Stimulated activated CD4-positive, alpha-beta T cell treated with anti-CD3 and anti-CD28 coated beads, Interleukin-4, amount 100 ng/mL, for 24 hours (primary cell): ENCODE results near the gene PRG2.
"Not testable (repeated sequence)": the region's sequence is repeated elsewhere in the genome, so short reads cannot be mapped to it uniquely, and the experiment has no call there.

Experiments
- DNase-seq: peaks from one replicate; pipeline ENCODE4 v3.0.0-alpha.2; 2020

The PRG2 gene

DNA sequence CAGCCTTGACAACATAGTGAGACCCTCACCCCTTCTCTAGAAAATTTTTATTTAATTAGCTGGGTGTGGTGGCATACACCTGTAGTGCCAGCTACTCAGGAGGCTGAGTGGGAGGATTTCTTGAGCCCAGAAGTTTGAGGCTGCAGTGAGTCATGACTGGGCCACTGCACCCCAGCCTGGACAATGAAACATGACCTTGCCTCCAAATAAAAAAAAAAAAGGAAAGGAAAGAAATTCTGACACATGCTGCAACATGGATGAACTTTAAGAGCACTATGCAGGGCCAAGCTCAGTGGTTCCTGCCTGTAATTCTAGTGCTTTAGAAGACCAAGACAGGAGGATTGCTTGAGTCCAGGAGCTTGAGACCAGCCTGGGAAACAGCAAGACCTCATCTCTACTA, 27.7 kb upstream of the PRG2 start:
- DNase-seq: no peak

DNA sequence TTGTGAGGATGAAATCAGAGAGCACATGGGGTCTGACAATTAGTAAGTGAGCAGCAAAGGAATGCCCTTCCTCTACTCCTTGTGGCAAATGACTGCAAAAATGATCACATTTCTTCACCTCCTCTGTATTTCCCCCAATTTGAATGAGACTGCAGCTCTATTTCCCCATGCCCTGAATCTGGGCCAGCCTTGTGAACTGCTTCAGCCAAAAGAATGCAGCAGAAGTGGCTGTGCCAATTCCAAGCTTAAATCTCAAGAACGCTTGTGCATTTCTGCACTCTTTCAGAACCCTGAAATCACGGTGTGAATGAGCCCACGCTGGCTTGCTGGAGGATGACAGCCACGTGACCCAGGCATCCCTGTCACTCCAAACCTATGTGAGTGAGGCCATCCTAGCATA, 26.6 kb upstream of the PRG2 start:
- DNase-seq: no peak

DNA sequence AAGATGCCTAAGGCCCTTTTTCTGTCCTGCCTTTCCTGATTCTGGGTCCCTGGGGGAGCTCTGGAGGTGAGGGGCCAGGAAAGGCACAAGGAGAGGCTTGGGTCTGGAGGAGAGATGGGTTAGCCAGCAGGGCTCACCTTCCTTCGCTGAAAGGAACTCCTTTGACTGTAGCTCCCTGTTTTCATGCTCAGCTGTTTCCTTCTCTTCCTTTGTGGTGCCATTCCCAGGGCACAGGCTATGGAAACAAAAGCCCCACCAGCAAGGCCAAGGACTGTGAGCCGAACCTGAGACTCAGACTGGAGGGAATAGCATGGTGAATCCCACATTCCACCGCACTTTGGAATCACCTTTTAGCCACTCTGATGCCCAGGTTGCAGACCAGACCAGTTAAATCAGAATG, 26.0 kb upstream of the PRG2 start:
- no peak for DNase-seq

DNA sequence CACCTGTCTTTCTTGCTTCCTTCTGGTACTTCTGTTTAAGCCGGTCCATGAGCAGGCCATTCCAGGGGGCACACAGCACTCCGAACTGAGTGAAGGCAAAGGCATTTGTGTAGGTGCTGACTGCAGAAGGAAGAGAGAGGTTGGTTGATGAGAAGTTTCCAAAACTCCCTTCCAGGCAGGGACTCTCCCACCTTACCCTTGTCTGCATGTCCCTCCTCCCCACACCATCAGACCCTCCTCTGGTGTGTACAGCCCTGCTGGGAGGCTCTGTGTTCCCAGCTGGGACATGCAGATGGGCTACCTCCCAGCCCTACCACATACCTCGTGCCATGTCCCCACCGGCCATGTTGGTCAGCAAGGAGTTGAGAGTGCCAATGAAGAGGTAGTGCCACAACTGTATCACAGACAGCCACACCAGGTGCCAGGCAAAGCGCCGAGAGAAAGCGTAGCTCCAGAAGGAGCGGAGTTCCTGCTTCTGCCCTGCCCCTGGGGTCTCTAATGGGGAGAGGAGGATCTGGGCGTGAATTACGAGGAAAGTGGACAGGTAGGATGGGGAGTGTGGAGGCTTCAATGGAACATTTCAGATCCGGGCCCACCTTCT, 24.3 kb upstream of the PRG2 start:
- DNase-seq: no peak

DNA sequence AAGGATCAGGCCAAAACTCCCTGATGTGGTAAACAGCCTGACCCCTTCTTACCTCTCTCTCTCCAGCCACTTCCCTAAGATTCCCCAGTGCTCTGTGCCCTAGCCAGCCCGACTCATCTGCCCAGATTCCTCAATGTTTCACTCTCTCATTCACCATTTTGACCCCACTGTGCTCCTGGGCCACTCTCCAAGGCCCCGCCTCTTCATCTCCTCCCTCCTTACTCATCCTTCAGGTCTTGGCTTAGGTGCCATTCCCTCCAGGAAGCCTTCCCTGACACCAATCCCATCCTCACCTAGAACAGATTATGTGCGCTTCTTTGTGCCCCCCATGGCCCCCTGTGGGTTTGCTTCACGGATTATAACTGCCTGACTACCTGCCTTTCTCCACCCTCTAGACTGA, 23.2 kb upstream of the PRG2 start:
- no peak for DNase-seq

DNA sequence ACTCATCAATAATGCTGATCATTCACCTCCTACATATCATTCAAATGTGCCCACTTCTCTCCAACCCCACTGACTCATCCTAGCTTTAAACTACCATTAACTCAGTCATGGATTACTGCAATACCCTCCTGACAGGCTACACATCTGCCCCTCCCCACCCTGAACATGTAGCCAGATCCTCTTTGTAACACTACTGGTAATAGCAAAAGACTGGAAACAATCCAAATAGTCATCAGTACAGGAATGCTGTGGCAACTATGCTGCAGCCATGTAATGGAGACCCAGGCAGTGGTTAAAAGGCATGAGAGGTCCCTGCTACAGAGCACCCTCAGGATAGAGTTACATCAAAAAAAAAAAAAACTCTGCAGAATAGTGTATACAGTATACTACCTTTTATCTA, 19.8 kb upstream of the PRG2 start:
- no peak for DNase-seq

DNA sequence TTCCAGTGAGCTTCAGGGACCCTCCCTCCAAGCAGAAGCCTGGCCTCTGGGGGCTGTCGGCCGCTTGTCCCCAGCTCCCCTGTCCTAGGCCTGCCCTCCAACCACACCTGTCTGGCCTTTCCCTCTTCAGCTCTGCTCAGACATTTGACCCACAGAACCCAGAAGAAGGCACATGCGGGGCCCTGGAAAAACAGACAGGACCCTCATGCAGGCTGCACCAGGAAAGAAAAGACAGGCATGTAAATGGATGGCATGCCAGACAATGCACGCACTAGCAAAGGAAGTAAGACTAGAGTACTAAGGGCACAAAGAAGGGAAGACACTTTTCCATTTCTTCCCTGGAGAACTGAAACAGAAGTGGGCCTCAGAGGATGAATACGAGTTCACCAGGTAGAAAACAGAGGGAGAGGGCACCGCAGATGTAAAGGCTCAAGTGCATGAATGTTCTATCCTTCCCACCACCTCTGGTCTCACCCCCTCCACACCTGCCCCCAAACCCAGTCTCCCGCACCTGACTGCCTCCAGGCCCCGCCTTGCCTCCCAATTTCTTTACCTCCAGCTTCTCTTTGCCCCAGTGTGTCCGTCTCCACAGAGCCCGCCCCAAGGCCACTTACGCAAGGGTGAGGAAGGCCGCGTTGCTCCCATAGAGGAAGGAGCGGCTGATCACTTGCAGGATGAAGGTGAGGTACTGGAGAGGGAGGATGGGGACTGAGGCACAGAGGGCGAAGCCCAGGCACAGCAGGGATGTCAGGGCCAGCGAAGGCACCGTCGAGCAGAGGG, 19.1 kb upstream of the PRG2 start:
- DNase-seq: no peak

DNA sequence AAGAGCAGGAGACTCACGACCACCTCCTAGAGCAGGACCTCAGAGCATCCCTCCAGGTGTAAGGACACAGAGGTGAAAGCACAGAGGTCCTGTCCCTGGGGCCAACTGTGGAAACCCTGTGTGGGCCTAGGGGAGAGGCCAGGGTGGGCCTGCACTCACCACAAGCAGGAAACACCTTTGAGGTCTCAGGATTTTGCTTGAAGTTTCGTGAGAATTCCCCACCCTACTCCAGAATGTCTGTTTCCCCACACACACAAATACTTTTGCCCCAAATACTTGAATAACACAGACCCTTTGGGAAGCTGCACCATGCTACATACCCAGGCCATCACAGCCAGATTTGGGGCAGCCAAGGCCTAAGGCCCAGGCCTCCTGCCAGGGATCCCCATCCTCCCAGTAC, 18.3 kb upstream of the PRG2 start:
- no peak for DNase-seq

DNA sequence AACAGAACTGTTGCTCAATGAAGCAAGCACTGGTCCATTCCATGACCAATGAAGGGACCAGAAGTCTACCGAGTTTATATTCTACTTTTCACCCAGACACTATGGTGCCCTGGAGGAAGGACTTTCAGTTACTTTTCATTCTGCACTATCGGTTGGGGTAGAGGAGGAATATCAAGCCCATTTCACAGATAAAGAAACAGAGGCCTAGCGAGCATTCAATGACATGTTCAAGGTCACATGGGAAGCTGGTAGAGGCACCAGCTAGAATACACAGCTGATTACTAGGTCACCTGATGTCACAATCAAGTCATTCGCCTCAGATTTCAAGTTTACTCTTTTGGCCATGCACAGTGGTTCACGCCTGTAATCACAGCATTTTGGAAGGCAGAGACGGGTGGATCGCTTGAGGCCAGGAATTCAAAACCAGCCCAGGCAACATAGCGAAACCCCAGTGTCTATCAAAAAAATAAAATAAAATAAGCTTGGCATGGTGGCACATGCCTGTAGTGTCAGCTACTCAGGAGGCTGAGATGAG, 17.6 kb upstream of the PRG2 start:
- no peak for DNase-seq

DNA sequence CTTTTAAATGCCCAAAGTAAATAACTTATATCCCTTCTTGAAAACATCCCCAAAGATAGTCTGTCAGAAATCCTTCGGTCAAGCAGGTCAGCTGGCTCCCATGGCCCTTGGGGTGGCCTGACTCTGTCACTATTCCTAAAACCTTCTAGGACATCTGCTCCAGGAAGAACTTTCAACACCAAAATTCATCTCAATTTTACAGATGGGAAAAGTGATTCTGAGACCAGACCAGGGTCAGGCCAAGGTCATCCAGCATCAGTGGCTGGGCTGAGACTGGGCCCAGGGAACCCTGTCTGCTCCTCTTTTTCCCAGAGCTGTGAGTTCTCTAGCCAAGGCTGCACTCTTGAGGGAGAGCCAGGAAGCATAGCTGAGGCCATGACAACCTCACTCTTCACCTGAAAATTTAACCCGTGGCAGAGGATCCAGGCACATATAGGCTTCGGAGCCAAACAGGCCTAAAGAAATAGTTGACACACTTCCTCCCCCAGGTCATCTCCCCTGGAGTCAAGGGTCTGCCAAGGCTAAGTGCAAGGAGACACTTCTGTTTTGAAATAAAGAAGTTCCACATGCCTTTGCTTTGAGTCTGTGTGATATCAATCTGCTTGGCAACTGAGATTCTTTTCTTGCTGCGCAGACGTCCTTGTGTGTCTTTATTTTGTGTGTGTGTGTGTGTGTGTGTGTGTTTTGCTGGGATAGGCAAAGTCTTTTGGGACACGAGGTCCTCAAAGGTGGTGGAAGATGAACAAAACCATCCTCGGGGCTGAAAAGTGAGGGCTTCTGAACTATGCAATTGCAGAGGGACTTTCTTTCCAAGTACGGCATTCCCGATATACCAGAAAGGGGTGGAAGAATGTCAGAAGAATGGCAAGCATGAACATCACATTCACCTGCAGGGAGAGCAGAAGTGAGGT, 16.8 kb upstream of the PRG2 start:
- DNase-seq: no peak

DNA sequence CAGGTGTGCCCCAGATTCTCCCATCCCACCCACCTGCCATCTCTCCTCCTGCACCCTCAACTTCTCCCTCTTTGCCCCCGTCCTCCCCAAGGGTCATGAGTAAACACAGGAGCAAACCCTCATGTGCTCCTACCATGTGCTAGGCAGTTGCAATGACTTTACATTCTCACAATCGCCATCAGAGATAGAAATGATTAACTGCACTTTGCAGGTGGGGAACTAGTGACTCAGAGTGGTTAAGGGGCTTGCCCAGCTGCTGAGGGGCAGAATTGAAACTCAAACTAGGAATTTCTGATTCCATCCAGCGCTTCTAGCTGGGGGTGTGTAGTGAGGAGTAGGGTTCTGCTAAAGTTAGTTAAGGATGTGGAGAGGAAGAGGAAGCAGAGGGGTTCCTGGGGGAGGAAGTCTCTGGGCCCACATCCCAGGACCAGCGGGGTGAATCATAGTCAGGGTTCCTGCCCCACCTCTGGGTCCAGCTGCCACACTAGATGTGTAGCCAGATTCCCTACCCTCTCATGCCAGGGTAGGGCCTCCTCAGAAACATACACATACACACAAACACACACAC, 16.0 kb upstream of the PRG2 start:
- peak; percentile 64 for DNase-seq

DNA sequence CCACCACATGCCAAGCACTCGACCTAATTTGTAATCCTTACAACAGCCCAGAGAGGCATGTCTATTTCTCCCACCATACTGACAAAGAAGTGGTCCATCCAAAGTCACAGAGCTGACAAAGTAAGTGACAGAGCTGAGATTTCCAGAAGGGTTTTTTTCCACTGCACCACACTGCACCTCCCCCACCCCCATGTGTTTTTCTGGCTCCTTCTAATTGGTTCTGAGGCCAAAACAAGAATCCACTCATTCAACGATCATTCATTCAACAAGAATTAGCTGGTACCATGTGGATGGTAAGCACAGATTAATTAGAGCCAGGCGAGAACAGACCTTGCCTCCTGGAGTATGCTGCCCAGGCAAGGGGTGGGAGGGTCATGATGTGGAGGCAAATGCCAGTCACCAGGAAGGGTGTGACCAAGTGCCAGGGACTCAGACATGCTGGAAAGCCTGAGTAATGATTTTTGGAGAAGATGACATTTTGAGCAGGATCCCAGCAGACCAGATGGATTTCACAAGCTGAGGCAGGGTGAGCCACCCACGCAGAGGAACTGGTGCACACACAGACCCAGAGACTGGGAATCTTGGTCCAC, 14.9 kb upstream of the PRG2 start:
- DNase-seq: no peak

DNA sequence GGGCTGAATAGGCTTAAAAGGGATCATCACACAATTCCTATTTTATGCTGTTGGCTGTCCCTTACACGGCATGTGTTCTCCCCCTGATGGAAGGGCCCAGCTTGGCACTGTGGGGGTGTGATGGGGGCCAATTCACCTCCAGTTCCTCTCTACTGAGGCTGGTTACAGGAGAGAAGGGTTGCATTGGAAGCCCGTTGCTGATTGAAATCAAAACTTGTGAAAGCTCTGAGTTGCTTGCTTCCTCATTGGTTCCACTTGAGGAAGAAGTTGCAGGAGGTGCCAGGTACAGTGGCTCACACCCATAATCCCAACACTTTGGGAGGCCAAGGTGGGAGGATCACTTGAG, 13.3 kb upstream of the PRG2 start:
- DNase-seq: no peak

DNA sequence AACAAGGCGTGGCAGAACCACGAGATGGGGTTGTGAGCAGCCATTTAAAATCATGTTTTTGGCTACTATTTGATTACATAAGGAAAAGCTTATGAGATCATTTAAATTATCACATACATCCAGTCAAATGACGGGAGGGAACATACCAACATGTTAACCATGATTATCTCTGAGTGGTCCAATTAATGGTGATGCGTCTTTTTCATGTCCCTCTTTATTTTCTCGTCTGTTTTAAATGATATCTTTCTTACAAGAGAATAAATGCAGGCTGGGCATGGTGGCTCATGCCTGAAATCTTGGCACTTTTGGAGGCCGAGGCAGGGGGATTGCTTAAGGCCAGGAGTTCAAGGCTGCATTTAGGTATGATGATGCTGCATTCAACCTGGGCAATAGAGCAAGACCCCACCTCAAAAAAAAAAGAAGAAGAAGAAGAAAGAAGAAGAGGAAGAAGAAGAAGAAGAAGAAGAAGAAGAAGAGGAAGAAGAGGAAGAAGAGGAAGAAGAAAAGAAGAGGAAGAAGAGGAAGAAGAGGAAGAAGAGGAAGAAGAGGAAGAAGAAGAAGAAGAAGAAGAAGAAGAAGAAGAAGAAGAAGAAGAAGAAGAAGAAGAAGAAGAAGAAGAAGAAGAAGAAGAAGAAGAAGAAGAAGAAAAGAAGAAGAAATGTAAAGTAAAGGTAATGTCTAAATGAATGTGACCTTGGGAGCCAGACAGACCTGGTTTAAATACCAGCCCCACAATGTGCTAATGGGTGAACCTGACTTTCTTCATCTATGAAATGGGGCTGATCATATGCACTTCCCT, 12.8 kb upstream of the PRG2 start:
- DNase-seq: not testable (repeated sequence)

DNA sequence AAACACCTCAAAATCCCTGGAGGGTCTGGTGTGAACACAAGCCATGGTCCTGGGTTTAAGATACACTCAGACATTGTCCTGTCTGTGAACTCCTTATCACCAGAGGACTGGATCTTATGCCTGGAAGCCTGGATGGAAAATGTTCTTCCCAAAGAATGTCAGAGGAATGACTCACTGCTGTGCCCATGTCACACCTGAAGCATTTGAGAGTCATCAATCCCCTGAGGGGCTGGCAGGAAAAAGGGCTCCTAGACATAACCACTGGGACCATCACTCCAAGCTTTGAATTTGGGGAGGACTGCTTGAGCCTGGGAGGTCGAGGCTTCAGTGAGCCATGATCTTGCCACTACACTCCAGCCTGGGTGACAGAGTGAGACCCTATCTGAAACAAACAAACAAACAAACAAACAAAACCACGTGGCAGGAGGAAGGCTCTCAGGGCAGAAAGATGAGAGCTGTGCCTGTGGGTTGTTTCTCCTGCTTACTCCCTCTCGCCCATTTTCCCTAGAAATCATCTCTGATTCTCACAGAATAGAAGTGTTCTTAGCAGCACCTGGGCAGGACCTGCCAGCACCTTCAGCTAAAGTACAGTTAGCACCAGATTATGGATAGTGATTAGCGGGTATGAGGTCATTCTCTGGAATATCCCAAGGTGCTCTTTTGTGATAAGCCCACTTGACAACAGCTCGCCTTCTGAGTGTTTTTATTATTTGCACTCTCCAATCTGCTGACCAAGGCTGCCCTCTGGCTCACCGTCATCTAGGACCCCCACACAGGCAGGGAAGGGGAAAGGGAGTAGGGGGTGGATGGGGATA, 11.9 kb upstream of the PRG2 start:
- DNase-seq: no peak

DNA sequence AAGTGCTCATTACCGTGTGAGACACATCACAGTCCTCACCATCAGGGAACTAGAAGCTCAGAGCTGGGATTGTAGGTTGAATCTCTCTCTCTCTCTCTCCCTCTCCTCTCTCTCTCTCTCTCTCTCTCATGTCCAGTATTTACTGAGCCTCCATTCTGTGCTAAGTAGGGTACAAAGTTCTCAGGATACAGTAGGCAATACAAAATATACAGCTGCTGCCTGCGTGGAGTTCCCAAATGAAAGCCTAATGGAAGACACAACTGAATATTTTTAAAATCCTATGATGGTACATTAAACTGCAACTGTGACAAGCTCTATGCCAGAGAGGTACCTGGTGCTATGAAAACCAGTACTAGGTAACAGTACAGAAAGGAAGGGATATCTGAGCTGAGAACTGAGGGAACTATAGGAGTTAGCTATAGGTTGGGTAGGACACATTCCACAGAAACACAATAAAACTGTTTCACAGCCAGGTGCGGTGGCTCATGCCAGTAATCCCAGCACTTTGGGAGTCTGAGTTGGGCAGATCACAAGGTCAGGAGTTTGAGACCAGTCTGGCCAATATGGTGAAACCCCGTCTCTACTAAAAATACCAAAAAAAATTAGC, 9.6 kb upstream of the PRG2 start:
- DNase-seq: no peak

DNA sequence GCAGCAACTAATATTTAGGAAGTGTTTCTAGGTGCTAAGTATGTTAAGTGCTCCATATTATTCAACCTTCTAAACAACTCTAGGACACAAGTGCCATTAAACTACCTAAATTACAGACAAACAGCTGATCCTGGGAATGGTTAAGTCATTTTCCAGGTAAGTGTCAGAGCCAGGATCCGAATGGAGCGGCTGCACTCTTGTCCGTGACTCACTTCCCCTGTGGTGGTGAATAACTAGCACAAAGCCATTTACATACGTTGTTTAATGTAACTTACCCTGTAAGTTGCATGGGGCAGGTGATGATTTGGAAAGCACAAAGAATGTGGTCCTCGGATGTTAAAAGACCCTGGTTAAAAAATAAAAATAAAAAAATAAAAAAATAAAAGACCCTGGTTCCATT, 8.8 kb upstream of the PRG2 start:
- no peak for DNase-seq

DNA sequence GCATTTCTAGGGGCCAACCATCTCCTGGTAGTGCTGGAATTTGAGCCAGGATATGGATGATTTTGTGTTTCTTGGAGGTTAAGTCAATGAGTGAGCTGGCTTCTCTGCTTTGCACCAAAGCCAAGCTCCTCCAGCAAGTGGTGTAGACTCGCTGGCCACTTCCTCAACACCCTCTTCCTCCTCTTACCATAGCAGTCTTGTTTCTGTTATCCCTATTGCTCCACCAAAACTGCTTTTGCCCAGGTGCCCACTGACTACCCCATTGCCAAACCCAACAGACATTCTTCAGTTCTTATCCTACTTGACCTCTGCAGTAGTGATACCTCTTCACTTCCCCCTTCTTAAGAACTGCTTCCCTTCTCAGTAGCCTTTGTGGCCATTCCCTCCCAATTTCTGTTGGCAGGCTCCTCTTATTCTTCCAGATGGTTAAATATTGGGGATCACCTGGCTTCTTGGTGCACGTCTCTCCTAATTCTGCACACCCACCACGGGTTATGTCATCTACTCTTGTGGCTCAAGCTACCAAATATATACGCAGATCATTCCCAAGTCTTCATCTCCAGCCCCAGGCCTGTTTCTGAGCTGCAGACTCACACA, 7.0 kb upstream of the PRG2 start:
- DNase-seq: no peak

DNA sequence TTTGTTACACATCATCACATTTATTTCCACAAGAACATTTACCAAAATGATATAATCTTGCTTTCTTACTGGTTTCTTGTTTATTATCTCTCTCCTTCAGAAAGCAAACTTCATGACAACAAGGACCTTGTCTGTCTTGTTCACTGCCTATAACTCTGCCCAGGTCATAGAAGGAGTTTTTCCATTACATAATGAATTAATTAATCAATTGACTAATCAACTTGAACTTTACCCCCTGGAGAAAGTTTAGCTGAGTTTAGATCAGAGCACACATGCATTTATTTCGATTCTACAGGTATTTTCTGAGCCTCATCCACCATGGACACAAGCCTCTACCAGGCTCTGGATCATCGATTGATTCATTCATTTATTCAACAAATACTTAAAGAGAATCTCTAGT, 6.3 kb upstream of the PRG2 start:
- no peak for DNase-seq

DNA sequence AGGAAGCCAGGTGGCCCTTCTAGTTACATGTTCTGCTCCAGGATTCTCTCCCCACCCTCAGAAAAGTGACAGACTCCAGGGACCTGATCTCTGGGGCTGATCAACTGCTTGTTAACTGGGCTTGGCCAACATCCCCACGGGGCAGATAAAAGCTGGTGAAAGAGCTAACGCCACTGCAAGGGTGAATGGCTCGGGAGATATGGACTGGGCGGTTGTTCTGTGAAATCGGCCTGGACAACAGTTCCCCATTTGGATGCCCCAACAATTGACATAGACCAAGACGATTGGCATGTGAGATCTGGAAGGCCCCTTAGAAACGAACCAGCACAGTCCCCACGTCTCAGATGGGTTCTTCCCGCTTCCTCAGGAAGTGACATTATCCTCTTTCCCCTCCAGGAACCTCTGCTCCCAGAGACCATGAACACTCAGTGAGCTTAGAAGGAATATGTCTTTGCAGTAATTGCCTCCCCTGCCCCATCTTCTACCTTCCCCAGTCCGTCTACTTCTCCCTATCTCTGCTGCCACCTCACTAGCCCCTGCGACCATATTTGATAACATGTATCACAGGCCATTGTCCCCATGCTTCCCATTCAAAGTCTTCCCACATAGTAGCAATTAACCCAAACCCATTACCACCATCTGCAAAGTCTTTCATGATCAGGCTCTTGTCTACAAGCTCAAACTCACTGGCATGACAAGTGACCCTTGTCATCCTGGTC, 5.6 kb upstream of the PRG2 start:
- DNase-seq: no peak
